Breast epithelium (tissue), 4 donors: ENCODE results near the gene MGAT4A. TPM values are rescaled to one million over a fixed set of nuclear protein-coding genes. Genes with fewer than 3 reads are reported as not detected.

ENCODE experiments used
- DNase-seq, 2 donors: peaks; one replicate each; pipeline ENCODE4 v3.0.0-alpha.2; 2019; ENCODE audit warnings: low spot score in 2 of 2
- H3K27ac ChIP-seq, 2 donors: fragments of 200-600 bp; sonication (generic) in 1 of 2; one replicate each; pipeline ENCODE4 v1.5.1; 2016 to 2019; ENCODE audit warnings: mild to moderate bottlenecking in 1 of 2
- H3K27me3 ChIP-seq, 2 donors: fragments of 200-600 bp; sonication (generic) in 1 of 2; one replicate each; pipeline versions ENCODE4 v1.5.1 to v1.6.0; 2017 to 2019; ENCODE audit warnings: control low read depth in 1 of 2, mild to moderate bottlenecking in 1 of 2
- H3K36me3 ChIP-seq: fragments of 200-600 bp; one replicate; pipeline ENCODE4 v1.5.1; 2019
- H3K4me1 ChIP-seq, 2 donors: fragments of 200-600 bp; sonication (generic); one replicate each; pipeline ENCODE4 v1.5.1; 2016 to 2019; ENCODE audit warnings: control low read depth in 1 of 2
- H3K4me3 ChIP-seq, 3 donors: fragments of 200-600 bp; sonication (generic); 1 replicate in 2 of 3; 2 replicates in 1 of 3; pipeline ENCODE4 v1.5.1; 2016 to 2019; ENCODE audit warnings: mild to moderate bottlenecking in 3 of 3, moderate library complexity in 2 of 3
- H3K9me3 ChIP-seq, 2 donors: fragments of 200-600 bp; sonication (generic) in 1 of 2; one replicate each; pipeline ENCODE4 v1.5.1; 2016 to 2019; ENCODE audit warnings: control low read depth in 1 of 2
- CTCF ChIP-seq, 3 donors: fragments of 450-650 bp; IDR thresholded peaks; one replicate each; pipeline ENCODE4 v1.5.1; 2016 to 2017; ENCODE audit warnings: antibody characterized with exemption in 3 of 3, mild to moderate bottlenecking in 3 of 3, moderate library complexity in 3 of 3
- POLR2A ChIP-seq: fragments of 450-650 bp; IDR thresholded peaks from one replicate; pipeline ENCODE4 v1.6.1; 2016; ENCODE audit warnings: antibody characterized with exemption, mild to moderate bottlenecking, moderate library complexity
- POLR2AphosphoS5 ChIP-seq, 3 donors: sonication (generic); formaldehyde crosslinking; IDR thresholded peaks; one replicate each; pipeline ENCODE4 v1.6.1; 2017; ENCODE audit warnings: antibody characterized with exemption in 3 of 3
- intact Hi-C: fragments of 100-400 bp; cut with DNase I; formaldehyde crosslinking; loops from one replicate; pipeline ENCODE4 v1.15.1; 2023; ENCODE audit warnings: low total_unique reads
- total RNA-seq, 3 donors: library from RNA; depleted of rRNA; stranded (reverse); fragments of >200 nt; gene quantifications; one replicate each; pipeline ENCODE4 v1.1.0, GENCODE V29; 2016

MGAT4A gene
- total RNA-seq, 3 donors from 2014 or later: 28.6 to 41.1 (median 34.4) TPM

GRCh38 chr2:98726205-98726604 is 4.7 kb downstream of the MGAT4A start:
- no peaks in the 10 kb centered on the region for H3K27me3 ChIP-seq
- no peak overlapping the region for H3K27ac ChIP-seq
- DNase-seq: no peak
- TF ChIP-seq POLR2A (no peak), POLR2AphosphoS5 (IDR thresholded peaks at IDR 0.05) (no peak), CTCF (IDR thresholded peaks at IDR 0.05) (no peak)
- intact Hi-C loops: no loop called here
- H3K4me1 ChIP-seq: peaks cover 2 to 5% of the 10 kb centered on the region in 2 donors
- H3K4me3 ChIP-seq: peak overlapping the region in 1 of 3 donors; percentile 32
- H3K36me3 ChIP-seq: no peaks in the 10 kb centered on the region
- peaks cover 0 to under 1% of the 10 kb centered on the region in 2 donors for H3K9me3 ChIP-seq

DNA sequence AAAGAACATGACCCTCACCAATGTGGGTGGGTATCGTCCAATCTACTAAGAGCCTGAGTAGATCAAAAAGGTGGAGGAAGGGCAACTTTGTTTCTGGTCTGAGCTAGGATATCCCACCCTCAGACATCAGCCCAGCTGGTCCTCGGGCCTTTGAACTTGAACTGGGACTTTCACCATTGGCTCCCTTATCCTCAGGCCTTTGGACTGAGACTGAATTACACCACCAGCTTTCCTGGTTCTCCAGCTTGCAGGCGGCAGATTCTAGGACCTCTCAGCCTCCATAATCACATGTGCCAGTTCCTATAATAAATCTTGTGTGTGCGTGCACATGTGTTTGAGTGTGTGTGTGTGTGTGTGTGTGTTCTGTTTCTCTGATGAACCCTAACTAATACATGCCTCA is 10.6 kb downstream of the MGAT4A start:
- peaks cover 0 to 5% of the 10 kb centered on the region in 2 donors for H3K9me3 ChIP-seq
- DNase-seq: no peak
- H3K27ac ChIP-seq: no peak overlapping the region
- H3K4me3 ChIP-seq: no peak overlapping the region
- H3K4me1 ChIP-seq: no peaks in the 10 kb centered on the region
- no peaks in the 10 kb centered on the region for H3K36me3 ChIP-seq
- intact Hi-C loops: no loop called here
- H3K27me3 ChIP-seq: no peaks in the 10 kb centered on the region
- TF ChIP-seq POLR2A (no peak), CTCF (IDR thresholded peaks at IDR 0.05) (no peak), POLR2AphosphoS5 (IDR thresholded peaks at IDR 0.05) (no peak)

GRCh38 chr2:98717621-98718020 is 13.3 kb downstream of the MGAT4A start:
- Histone ChIP-seq H3K27ac (no peak overlapping the region), H3K4me1 (no peaks in the 10 kb centered on the region), H3K36me3 (no peaks in the 10 kb centered on the region), H3K4me3 (no peak overlapping the region), H3K9me3 (peaks cover 0 to 5% of the 10 kb centered on the region in 2 donors), H3K27me3 (no peaks in the 10 kb centered on the region)
- DNase-seq: no peak
- intact Hi-C loops: no loop called here
- TF ChIP-seq CTCF (IDR thresholded peaks at IDR 0.05) (no peak), POLR2AphosphoS5 (IDR thresholded peaks at IDR 0.05) (no peak), POLR2A (no peak)

DNA sequence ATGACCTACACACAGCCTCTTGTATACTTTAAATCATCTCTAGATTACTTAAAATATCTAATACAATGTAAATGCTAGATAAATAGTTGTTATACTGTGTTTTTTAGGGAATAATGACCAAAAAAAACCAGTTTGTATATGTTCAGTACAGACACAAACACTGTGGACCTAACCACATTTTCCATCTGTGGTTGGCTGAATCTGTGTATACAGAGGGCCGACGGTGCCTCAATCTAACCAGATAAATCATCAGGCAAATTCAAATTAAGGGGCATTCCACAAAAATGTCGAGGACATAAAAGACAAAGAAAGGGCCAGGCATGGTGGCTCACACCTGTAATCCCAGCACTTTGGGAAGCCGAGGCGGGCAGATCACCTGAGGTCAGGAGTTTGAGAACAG is 14.1 kb downstream of the MGAT4A start:
- DNase-seq: no peak
- Histone ChIP-seq H3K4me3 (no peak overlapping the region), H3K27ac (no peak overlapping the region), H3K36me3 (no peaks in the 10 kb centered on the region), H3K27me3 (no peaks in the 10 kb centered on the region), H3K4me1 (no peaks in the 10 kb centered on the region), H3K9me3 (peaks cover 0 to 5% of the 10 kb centered on the region in 2 donors)
- intact Hi-C loops: no loop called here
- TF ChIP-seq POLR2A: no peak
- no peak for TF ChIP-seq CTCF (IDR thresholded peaks at IDR 0.05)
- no peak for TF ChIP-seq POLR2AphosphoS5 (IDR thresholded peaks at IDR 0.05)

GRCh38 chr2:98715812-98716451 is 15.0 kb downstream of the MGAT4A start:
- intact Hi-C loops: no loop called here
- H3K4me3 ChIP-seq: no peak overlapping the region
- peaks cover 0 to 1% of the 10 kb centered on the region in 2 donors for H3K9me3 ChIP-seq
- TF ChIP-seq CTCF (IDR thresholded peaks at IDR 0.05) (no peak), POLR2A (no peak), POLR2AphosphoS5 (IDR thresholded peaks at IDR 0.05) (no peak)
- no peaks in the 10 kb centered on the region for H3K27me3 ChIP-seq
- no peaks in the 10 kb centered on the region for H3K4me1 ChIP-seq
- DNase-seq: no peak
- H3K36me3 ChIP-seq: no peaks in the 10 kb centered on the region
- H3K27ac ChIP-seq: no peak overlapping the region
